Measurements from ENCODE around the gene COL27A1.

- no peak for TF ChIP-seq CTCF (IDR thresholded peaks at IDR 0.05; ENCODE audit: low read length)
- TF ChIP-seq EZH2 (IDR thresholded peaks at IDR 0.05; ENCODE audit: borderline replicate concordance, low read length) = no peak
These were observed 146.6 kb downstream of the COL27A1 start for GRCh38 chr9:114301798-114302565.

All from OCI-LY1 (cell line).